Measurements from ENCODE around the gene CRHR2.

CRHR2 gene

GRCh38 chr7:30633223-30633622, 49.0 kb downstream of the CRHR2 start:
- no peak for DNase-seq (ENCODE audit: low read depth in 1 of 2, low spot score in 1 of 2)

DNA sequence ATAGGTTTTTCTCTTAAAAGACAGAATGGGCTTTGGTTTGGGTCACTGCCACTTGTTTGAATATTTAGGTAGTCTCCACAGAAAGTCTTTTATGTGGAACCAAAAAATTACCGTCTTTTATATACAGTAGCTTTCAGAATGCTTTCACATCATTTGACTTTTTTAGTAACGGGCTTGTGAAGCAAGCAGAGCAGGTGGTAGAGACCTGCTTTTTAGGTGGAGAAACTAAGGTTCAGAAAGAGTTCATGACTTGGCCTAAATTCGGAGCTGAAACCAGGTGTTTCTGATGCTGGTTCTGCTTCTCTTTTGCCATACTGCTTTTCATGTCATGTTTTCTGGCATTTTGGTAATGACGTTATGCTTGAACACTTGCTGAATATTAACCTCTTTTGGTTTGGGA, 51.3 kb downstream of the CRHR2 start:
- no peak for DNase-seq (ENCODE audit: low read depth in 1 of 2, low spot score in 1 of 2)

- DNase-seq (ENCODE audit: low read depth in 1 of 2, low spot score in 1 of 2): no peak
Observed at GRCh38 chr7:30627026-30627425, 55.2 kb downstream of the CRHR2 start.

- no peak for DNase-seq (ENCODE audit: low read depth in 1 of 2, low spot score in 1 of 2)
Observed at GRCh38 chr7:30625283-30625682, 57.0 kb downstream of the CRHR2 start.

DNA sequence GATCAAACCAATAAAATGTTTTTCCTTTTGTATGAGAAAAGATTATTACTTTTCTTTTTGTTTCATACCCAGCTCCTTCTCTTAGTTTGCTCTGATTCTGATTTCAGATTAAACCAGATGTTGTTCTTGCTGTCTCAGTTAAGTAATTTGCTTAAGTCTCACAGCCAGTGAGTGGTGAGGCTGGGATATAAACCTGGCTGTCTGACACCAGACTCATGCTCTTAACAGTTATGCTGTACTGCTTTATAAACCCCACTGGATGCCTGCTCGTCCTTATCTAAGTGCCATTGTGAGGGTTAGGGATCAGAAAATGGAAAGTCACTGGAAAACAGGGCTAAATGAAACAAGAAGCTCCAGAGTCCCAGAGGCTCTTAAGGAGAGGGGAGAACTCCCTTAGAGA, 63.3 kb downstream of the CRHR2 start:
- DNase-seq (ENCODE audit: low read depth in 1 of 2, low spot score in 1 of 2): no peak

DNA sequence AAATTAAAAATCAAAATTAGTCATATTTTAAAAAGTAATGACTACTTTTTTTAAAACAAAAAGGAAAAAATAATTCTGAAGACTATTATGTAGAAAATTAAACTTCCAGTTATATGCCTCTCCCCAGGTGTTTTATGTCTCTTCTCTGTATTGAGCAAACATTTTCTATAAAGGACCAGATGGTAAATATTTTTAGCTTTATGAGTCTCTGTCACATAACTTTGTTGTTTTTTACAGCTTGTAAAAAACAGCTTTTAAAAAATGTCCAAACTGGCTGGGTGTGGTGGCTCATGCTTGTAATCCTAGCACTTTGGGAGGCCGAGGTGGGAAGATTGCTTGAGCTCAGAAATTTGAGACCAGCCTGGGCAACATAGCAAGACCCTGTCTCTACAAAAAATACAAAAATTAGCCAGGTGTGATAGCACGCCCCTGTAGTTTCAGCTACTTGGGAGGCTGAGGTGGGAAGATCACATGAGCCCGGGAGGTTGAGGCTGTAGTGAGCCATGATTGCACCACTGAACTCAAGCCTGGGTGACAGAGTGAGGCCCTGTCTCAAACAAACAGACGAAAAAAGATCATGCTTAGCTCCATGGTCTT, 64.1 kb downstream of the CRHR2 start:
- DNase-seq (ENCODE audit: low read depth in 1 of 2, low spot score in 1 of 2): no peak

DNA sequence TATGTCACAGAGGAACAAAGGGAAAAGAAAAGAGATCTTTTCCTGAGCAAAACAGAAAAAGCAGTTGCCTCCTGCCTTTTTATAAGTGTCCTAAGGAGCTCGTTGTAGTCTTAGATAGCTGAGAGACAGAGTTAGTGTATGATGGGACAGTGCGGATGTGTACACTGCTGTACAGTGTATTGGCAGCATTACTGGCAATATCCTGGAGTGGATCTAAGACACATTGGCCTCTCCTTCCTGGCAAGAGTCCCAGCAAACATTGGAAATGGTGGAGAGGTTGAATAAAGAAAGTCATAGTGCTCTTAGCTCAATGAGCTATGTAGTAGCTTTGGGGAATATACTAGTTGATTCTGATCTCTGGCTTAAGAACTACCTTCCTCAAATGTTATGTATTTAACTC, 64.9 kb downstream of the CRHR2 start:
- no peak for DNase-seq (ENCODE audit: low read depth in 1 of 2, low spot score in 1 of 2)

DNA sequence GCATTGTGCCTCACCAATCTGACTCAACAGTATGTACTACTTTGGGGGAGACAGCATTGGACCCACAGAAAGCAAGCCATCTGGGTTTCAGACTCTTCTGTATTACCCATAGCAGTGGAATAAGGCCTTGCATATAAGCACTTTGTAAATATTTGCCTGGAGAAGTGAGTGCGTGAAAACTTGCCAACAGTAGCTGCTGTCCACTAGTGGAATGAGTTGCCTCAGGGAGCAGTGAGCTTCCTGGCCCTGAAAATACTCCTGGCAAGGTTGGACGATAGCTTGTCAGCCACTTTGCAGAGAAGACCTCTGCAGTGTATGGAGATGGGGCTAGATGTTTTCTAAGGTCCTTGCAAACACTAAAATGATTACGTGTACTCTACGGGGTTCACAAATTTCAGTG, 65.9 kb downstream of the CRHR2 start:
- no peak for DNase-seq (ENCODE audit: low read depth in 1 of 2, low spot score in 1 of 2)

- no peak for DNase-seq (ENCODE audit: low read depth in 1 of 2, low spot score in 1 of 2)
Observed at GRCh38 chr7:30613366-30614325, 68.6 kb downstream of the CRHR2 start.

GRCh38 chr7:30612658-30613265, 69.5 kb downstream of the CRHR2 start:
- DNase-seq (ENCODE audit: low read depth in 1 of 2, low spot score in 1 of 2): no peak

- no peak for DNase-seq (ENCODE audit: low read depth in 1 of 2, low spot score in 1 of 2)
Observed at GRCh38 chr7:30605832-30606231, 76.4 kb downstream of the CRHR2 start.

DNA sequence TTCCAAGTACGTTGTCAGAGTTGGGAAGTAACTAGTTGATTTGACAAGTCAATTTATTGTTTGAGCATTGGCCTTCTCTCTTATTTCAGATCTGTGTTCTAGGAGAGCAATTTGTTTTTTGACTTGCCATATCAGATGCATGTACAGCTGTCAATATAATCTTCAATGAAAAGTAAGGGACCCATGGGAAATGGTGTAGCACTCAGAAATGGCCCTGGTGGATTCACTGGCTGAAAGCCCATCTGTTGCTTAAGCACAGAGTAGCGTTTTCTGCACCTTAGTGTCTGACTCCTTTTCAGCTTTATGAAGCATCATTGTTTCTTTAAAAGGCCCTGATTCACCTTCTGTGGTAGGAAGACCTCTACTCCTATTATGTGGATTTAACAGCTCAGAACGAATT, 77.4 kb downstream of the CRHR2 start:
- no peak for DNase-seq (ENCODE audit: low read depth in 1 of 2, low spot score in 1 of 2)

Measured in stimulated activated CD4-positive, alpha-beta T cell treated with anti-CD3 and anti-CD28 coated beads, Interleukin-15, amount 100 ng/mL, for 1 hour (primary cell).